Parathyroid adenoma (tissue), 2 donors: Measurements from ENCODE around the gene SNAPC3.

Source experiments
- H2AFZ ChIP-seq: fragments of 300-600 bp; sonication (generic); one replicate; pipeline ENCODE4 v1.7.0; 2017; ENCODE audit warnings: antibody characterized with exemption, mild to moderate bottlenecking
- H3K27ac ChIP-seq: fragments of 300-600 bp; sonication (generic); one replicate; pipeline ENCODE4 v1.7.0; 2017
- H3K27me3 ChIP-seq: fragments of 300-600 bp; sonication (generic); one replicate; pipeline ENCODE4 v1.7.0; 2017; ENCODE audit warnings: low read length; ENCODE audit not compliant: control insufficient read depth, insufficient read depth
- H3K36me3 ChIP-seq: fragments of 300-600 bp; sonication (generic); one replicate; pipeline ENCODE4 v1.7.0; 2017; ENCODE audit warnings: low read length; ENCODE audit not compliant: control insufficient read depth, insufficient read depth
- H3K4me1 ChIP-seq: fragments of 300-600 bp; sonication (generic); one replicate; pipeline ENCODE4 v1.7.0; 2017; ENCODE audit warnings: control low read depth
- H3K4me2 ChIP-seq: fragments of 300-600 bp; sonication (generic); one replicate; pipeline ENCODE4 v1.7.0; 2017; ENCODE audit warnings: low read length
- H3K4me3 ChIP-seq: fragments of 300-600 bp; sonication (generic); one replicate; pipeline ENCODE4 v1.7.0; 2017; ENCODE audit warnings: low read depth, low read length
- H3K79me2 ChIP-seq: fragments of 300-600 bp; sonication (generic); one replicate; pipeline ENCODE4 v1.7.0; 2017; ENCODE audit warnings: control low read depth
- H3K9ac ChIP-seq: fragments of 300-600 bp; sonication (generic); one replicate; pipeline ENCODE4 v1.7.0; 2017; ENCODE audit warnings: mild to moderate bottlenecking
- H3K9me3 ChIP-seq: fragments of 300-600 bp; sonication (generic); one replicate; pipeline ENCODE4 v1.7.0; 2017; ENCODE audit warnings: low read length; ENCODE audit not compliant: control insufficient read depth
- CTCF ChIP-seq: fragments of 300-600 bp; sonication (generic); IDR thresholded peaks from one replicate; pipeline ENCODE4 v1.7.0; 2017; ENCODE audit warnings: antibody characterized with exemption, mild to moderate bottlenecking
- donor health status: primary hyperparathyroidism.

The SNAPC3 gene

GRCh38 chr9:15469406-15469805 lies 46.7 kb downstream of the SNAPC3 start:
- no peaks in the 10 kb centered on the region for H3K79me2 ChIP-seq
- H3K36me3 ChIP-seq = no peaks in the 10 kb centered on the region

GRCh38 chr9:15469862-15470261 lies 47.2 kb downstream of the SNAPC3 start:
- H3K4me1 ChIP-seq = no peaks in the 10 kb centered on the region
- no peaks in the 10 kb centered on the region for H3K27me3 ChIP-seq
- H2AFZ ChIP-seq = no peak overlapping the region
- H3K9me3 ChIP-seq = no peaks in the 10 kb centered on the region
- no peaks in the 10 kb centered on the region for H3K36me3 ChIP-seq
- H3K4me3 ChIP-seq = no peak overlapping the region
- TF ChIP-seq CTCF = no peak
- H3K27ac ChIP-seq = no peak overlapping the region
- H3K4me2 ChIP-seq = no peak overlapping the region
- no peaks in the 10 kb centered on the region for H3K79me2 ChIP-seq
- H3K9ac ChIP-seq = no peak overlapping the region

More at GRCh38 chr9:15469406-15469805, 46.7 kb downstream of the SNAPC3 start:
- no peaks in the 10 kb centered on the region for H3K4me1 ChIP-seq
- H3K4me3 ChIP-seq = no peak overlapping the region
- no peaks in the 10 kb centered on the region for H3K9me3 ChIP-seq
- H3K9ac ChIP-seq = no peak overlapping the region
- H3K27ac ChIP-seq = no peak overlapping the region
- TF ChIP-seq CTCF = no peak
- H2AFZ ChIP-seq = no peak overlapping the region
- no peaks in the 10 kb centered on the region for H3K27me3 ChIP-seq
- H3K4me2 ChIP-seq = no peak overlapping the region

GRCh38 chr9:15475923-15476536 lies 53.4 kb downstream of the SNAPC3 start:
- no peak for TF ChIP-seq CTCF
- Histone ChIP-seq H3K4me3 (no peak overlapping the region), H3K4me1 (no peaks in the 10 kb centered on the region), H3K79me2 (no peaks in the 10 kb centered on the region), H3K9me3 (no peaks in the 10 kb centered on the region), H2AFZ (no peak overlapping the region), H3K9ac (no peak overlapping the region), H3K36me3 (no peaks in the 10 kb centered on the region), H3K4me2 (no peak overlapping the region), H3K27me3 (no peaks in the 10 kb centered on the region), H3K27ac (no peak overlapping the region)

- Histone ChIP-seq H3K79me2 (no peaks in the 10 kb centered on the region), H3K4me2 (no peak overlapping the region), H3K9ac (no peak overlapping the region), H3K27me3 (no peaks in the 10 kb centered on the region), H3K4me1 (no peaks in the 10 kb centered on the region), H3K27ac (no peak overlapping the region), H3K36me3 (no peaks in the 10 kb centered on the region), H2AFZ (no peak overlapping the region), H3K4me3 (no peak overlapping the region), H3K9me3 (no peaks in the 10 kb centered on the region)
- TF ChIP-seq CTCF = no peak
Measured at GRCh38 chr9:15480028-15480427, 57.4 kb downstream of the SNAPC3 start.

GRCh38 chr9:15482146-15482545 lies 59.5 kb downstream of the SNAPC3 start:
- Histone ChIP-seq H3K4me2 (no peak overlapping the region), H3K4me3 (no peak overlapping the region), H2AFZ (no peak overlapping the region), H3K27me3 (no peaks in the 10 kb centered on the region), H3K79me2 (no peaks in the 10 kb centered on the region), H3K36me3 (no peaks in the 10 kb centered on the region), H3K9ac (no peak overlapping the region), H3K4me1 (no peaks in the 10 kb centered on the region), H3K27ac (no peak overlapping the region), H3K9me3 (no peaks in the 10 kb centered on the region)
- TF ChIP-seq CTCF = no peak
